NCI-H748 treated with DMSO at 0.1 percent for 48 hours (cell line): ENCODE measurements around the gene USP49.
A peak's percentile ranks its signal among the peaks of the same experiment; 100 is the strongest.

Experiments
- DNase-seq: peaks from one replicate; lab custom pipeline; 2025; lab: John Stamatoyannopoulos, UW

The USP49 gene

GRCh38 chr6:41929924-41930323 lies 34.7 kb upstream of the USP49 start:
- DNase-seq: no peak

- no peak for DNase-seq
Observed at GRCh38 chr6:41927253-41927652, 32.1 kb upstream of the USP49 start.

DNA sequence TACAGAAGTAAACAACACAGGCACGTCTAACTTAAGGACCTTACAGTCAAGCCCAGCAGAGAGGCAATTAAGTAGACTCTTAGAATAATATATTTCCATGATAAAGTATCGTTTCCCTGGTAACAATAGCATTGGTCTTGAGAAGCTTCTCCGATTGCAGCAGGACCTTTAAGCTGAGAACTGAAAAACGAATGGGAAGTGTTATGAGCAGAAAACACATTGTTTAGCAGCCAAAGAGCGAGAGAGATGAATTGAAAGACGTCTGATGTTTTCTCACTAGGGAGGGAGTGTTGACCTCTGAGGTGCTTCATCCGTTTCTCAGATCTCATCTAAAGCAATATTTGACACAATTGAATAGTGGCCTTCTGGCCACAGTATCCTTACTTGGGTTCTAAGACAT lies 27.0 kb upstream of the USP49 start:
- DNase-seq: no peak

- DNase-seq: no peak
Observed at GRCh38 chr6:41921712-41921998, 26.5 kb upstream of the USP49 start.

GRCh38 chr6:41920921-41921711 lies 25.9 kb upstream of the USP49 start, which contains the start of the genes BYSL and MED20:
TSS of gene BYSL (plus strand) at chr6:41921499. CDS start at chr6:41921563, 64 bp downstream.
TSS of gene MED20 (minus strand) at chr6:41921139. CDS start at chr6:41921018, 121 bp downstream.
- peak; percentile 96 for DNase-seq

GRCh38 chr6:41917528-41917927 lies 22.4 kb upstream of the USP49 start:
- no peak for DNase-seq

GRCh38 chr6:41914869-41915530 lies 19.8 kb upstream of the USP49 start:
- DNase-seq: no peak

DNA sequence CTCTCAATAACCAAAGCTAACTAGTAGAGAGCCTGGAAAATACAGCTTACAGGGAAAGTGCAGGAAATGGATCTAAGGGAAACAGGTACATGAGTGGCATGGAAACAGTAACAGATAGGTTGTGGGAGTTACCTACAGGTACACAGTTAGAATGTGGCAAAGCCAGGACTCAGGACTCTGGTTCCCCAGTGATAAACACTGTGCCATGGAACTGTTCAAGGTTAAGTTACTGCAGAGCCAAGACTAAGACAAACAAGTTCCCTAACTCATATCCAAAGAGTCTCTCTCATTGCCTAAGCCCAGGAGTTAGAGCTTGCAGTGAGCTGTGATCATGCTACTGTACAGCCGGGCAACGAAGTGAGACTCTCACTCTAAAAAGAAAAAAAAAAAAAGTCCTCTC lies 19.2 kb upstream of the USP49 start:
- DNase-seq: no peak

GRCh38 chr6:41909727-41910126 lies 14.6 kb upstream of the USP49 start:
- no peak for DNase-seq

GRCh38 chr6:41901882-41902519 lies 6.8 kb upstream of the USP49 start:
- DNase-seq: no peak

DNA sequence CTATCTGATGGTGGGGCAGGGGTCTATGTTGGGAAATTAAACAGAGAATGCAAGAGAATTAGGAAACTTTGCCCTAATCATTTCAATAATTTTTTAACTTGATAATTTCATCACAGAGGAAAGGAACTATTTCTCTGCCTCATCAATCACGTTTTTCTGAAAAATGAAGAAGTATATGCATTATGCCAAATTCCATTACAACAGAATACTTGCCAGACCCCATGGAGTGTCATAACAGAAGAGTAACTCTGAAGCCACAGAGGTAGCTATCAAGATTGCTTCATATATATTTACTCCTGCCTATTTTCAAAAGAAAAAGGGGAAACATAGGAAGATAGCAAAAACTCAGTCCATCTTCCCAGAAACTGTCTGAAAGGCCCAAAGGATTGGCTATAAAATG lies 5.7 kb upstream of the USP49 start:
- DNase-seq: no peak

DNA sequence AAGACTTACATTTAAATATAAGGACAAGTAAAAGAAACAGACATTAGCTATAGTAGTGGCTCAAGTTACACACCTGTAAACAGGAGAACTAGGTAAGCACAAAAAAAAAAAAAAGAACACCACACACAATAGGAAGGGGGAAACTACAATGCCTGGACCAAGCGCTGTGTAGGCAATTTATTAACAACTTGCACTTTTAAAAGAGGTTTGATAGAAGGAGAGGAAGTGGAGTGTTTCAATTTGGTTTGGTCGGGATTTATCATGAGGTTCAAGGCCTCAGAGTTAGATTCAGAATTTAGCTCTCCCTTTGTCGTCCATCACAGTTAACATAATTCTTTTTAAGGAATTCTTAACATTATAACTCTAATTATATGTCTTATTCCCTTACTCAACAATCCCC lies 1.1 kb upstream of the USP49 start:
- no peak for DNase-seq

DNA sequence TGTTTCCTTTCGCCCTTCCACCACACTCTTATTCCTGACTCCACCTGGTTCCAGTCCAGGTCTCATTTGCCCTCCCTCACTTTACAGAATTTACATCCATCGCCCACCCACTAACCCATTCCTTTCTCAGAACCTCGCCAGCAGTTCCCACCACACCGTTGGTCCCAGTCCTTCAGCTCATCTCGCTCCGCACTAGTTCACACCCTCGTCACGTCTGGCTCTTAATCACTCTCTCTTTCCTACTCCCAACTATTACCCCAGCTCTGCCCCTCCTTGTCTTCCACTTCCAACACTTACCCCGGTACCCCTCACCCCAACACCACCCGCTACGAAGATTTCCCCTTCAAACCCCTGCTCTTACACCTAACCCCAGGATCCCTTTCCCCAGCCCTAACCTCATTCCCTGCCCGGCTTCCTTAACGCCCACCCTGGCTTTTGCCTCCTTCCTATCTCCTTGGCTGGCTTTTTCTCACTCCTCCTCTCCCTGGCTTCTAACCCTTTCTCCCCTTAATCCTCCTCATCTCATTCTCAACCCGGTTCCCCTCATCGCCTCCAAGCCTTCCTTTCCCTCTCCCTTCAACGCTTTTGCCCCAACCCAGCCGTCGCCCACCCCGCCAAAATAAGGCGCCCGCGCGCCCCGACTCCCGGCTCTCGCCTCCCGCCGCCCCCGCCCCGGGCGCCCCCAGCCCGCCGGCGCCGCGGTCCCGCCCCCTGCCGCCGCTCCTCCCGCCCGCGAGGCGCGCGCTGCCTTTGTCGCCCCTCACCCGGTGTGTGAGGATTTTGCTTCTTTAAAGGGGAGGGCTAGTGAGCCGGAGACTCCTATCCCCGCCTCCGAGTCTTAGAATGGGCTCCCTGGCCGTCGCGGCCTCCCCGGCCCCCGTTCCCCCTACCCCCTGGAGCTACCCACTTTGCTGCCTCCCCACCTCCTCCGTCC lies 542 bp downstream of the USP49 start:
- peak; percentile 61 for DNase-seq

DNA sequence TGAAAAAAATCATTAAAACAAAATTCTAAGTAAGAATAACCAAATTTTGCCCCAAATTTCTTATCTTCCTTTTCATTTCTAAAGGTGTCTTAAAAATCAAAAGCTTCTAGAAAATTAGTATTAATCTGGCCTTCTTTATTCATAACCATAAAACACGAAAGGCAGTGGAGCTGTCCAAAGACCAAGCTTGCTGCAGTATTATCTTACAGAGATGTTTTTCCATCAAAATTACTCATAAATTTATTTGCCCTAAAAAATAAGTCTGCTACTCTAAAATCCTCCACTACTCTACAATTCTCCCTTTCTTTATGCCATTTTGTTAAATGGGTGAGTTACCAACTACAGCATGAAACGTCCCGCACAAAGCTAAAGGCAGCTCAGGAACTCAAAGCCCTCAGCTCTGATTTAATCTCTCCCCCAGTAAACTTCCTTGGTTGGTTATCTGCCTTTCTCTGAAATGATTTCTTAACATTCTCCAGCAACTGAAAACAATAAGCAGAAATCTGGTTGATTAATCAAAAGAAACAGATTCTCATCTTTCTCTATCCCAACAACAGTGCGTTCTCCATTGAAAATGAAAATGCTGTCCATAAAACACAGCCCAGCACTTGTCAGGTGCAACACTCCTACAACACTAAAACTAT lies 2.1 kb downstream of the USP49 start:
- no peak for DNase-seq

DNA sequence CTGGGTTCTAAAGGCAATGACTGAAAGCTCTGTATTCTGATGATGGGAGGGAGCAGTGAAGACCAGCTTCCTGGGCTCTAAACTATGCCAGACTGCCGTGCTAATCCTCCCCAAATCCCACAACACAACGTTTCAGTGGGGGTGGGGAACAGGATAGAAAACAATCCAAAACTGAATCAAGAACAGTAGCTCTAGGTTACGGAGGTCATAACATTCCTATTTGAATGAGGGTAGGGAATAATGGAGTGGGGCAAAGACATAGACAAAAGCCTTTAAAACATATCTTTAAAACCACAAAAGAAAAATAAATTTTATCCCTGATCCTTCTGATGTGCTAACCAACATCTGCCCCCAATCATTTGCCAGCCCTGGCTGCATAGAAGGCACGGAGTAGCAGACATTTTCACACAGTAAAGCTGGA lies 7.8 kb downstream of the USP49 start:
- no peak for DNase-seq

DNA sequence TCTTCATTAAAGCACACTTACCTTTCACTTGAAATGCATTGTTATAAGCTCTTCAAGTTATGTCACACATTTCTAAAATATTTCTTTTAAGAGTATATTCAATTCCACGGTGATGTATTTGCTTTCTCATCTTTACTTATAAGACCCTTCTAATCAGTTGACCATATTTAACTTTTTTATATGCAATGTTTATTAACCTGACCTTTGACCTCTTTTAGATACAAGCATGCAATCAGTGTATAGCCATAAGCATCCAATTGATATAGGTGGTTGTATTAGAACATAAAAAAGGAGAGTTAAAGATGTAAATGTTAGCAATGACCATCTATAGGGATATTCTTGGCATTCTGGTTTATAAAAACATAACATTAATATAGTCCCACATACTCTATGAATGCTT lies 9.2 kb downstream of the USP49 start:
- DNase-seq: no peak

DNA sequence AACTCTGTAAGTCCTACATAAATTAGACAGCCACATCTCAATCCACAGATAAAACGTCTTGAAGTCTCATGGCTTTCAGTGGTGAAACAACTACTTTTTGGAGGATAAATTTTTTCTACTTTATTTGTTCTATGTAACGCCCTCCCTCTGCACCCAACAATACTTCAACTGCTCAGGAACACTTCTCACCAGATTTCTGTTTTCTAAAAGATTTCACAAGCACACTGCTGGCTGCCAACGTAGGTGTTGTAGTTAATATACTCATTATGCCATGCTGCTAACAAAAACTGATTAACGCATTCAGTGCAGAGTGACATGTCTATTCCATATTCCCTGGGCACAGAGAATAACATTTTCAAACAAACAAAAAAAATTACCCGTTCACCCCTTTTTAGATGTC lies 10.2 kb downstream of the USP49 start:
- DNase-seq: no peak

GRCh38 chr6:41881506-41881905 lies 13.7 kb downstream of the USP49 start:
- no peak for DNase-seq

- DNase-seq: no peak
Observed at GRCh38 chr6:41878961-41879405, 16.2 kb downstream of the USP49 start.

- no peak for DNase-seq
Observed at GRCh38 chr6:41878246-41878645, 16.9 kb downstream of the USP49 start.

DNA sequence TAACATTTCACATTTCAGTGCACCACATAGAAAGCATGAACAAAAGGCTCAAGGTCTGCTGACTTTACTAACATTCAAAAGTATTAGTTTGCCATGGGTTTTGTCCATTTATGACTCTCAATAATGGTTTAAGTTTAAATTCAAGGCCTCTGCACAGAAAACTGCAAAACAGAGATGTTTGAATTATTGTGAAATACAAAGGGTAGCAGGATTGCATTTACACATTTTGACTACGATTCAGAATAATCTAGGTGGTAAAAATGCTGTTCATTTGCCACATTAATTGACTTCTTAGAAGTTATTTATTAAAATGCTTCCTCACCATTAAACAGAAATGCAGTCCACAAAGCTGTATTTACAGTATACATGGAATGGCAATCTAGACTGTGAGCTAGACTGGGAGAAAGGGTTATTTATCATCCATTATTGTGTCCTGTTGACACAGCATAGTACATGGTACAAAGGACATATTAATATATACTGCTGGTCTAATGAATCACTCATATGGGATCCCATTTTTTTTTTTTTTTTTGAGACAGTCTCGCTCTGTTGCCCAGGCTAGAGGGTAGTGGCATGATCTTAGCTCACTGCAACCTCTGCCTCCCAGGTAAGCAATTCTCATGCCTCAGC lies 18.0 kb downstream of the USP49 start:
- DNase-seq: no peak
